HepG2 (cell line): ENCODE data around the gene FAM222A. TPM values are rescaled to one million over a fixed set of nuclear protein-coding genes. Genes with fewer than 3 reads are reported as not detected.

Source experiments
- ARNT ChIP-seq: fragments of 450-650 bp; IDR thresholded peaks from 2 replicates; pipeline ENCODE4 v1.6.1; 2017
- ELF1 ChIP-seq: sonication (generic); formaldehyde crosslinking; IDR thresholded peaks from 2 replicates; pipeline ENCODE4 v1.4.0; 2020; ENCODE audit warnings: missing genetic modification reagents
- HMGXB4 ChIP-seq, 2 experiments: sonication (generic) in 1 of 2; formaldehyde crosslinking in 1 of 2; IDR thresholded peaks; 2 replicates each; pipeline versions ENCODE4 v1.4.0 to v1.6.1; 2018 to 2020; ENCODE audit warnings: missing genetic modification reagents in 2 of 2, borderline replicate concordance in 1 of 2, low read depth in 1 of 2, mild to moderate bottlenecking in 1 of 2, missing biosample characterization in 1 of 2
- KLF13 ChIP-seq: sonication (generic); formaldehyde crosslinking; IDR thresholded peaks from 2 replicates; pipeline ENCODE4 v1.4.0; 2020; ENCODE audit warnings: mild to moderate bottlenecking, missing genetic modification reagents
- MZF1 ChIP-seq: sonication (generic); formaldehyde crosslinking; IDR thresholded peaks from 2 replicates; pipeline ENCODE4 v1.8.1; 2023; ENCODE audit warnings: mild to moderate bottlenecking, missing genetic modification reagents, borderline replicate concordance
- NR2F1 ChIP-seq, 2 experiments: fragments of 450-650 bp in 1 of 2; formaldehyde crosslinking in 1 of 2; IDR thresholded peaks; 2 replicates each; pipeline versions ENCODE4 v1.5.0 to v1.6.1; 2016 to 2020; ENCODE audit warnings: mild to moderate bottlenecking in 1 of 2, missing compliant biosample characterization in 1 of 2, missing genetic modification reagents in 1 of 2, moderate library complexity in 1 of 2
- PAX8 ChIP-seq: sonication (generic); formaldehyde crosslinking; IDR thresholded peaks from 2 replicates; pipeline ENCODE4 v1.8.0; 2022; ENCODE audit warnings: mild to moderate bottlenecking, missing genetic modification reagents, borderline replicate concordance
- SPEN ChIP-seq: sonication (generic); formaldehyde crosslinking; IDR thresholded peaks from 2 replicates; pipeline ENCODE4 v1.5.1; 2020; ENCODE audit warnings: low read depth, mild to moderate bottlenecking, missing genetic modification reagents
- TBX2 ChIP-seq: sonication (generic); formaldehyde crosslinking; IDR thresholded peaks from 2 replicates; pipeline ENCODE4 v1.5.0; 2020; ENCODE audit warnings: missing genetic modification reagents, mild to moderate bottlenecking, borderline replicate concordance
- ZNF337 ChIP-seq: sonication (generic); formaldehyde crosslinking; IDR thresholded peaks from 2 replicates; pipeline ENCODE4 v1.5.1; 2020; ENCODE audit warnings: missing genetic modification reagents, low read depth, mild to moderate bottlenecking, borderline replicate concordance
- ZNF570 ChIP-seq: sonication (generic); formaldehyde crosslinking; IDR thresholded peaks from 2 replicates; pipeline ENCODE4 v1.4.0; 2020; ENCODE audit warnings: mild to moderate bottlenecking, missing genetic modification reagents, borderline replicate concordance
- ZNF746 ChIP-seq: sonication (generic); formaldehyde crosslinking; IDR thresholded peaks from 2 replicates; pipeline ENCODE4 v1.8.0; 2022; ENCODE audit warnings: mild to moderate bottlenecking, missing genetic modification reagents
- ZNF841 ChIP-seq: sonication (generic); formaldehyde crosslinking; IDR thresholded peaks from 2 replicates; pipeline ENCODE4 v1.8.1; 2023; ENCODE audit warnings: missing genetic modification reagents, borderline replicate concordance
- ZNF891 ChIP-seq: sonication (generic); formaldehyde crosslinking; IDR thresholded peaks from 2 replicates; pipeline ENCODE4 v1.5.0; 2020; ENCODE audit warnings: mild to moderate bottlenecking, missing genetic modification reagents
- ZSCAN21 ChIP-seq: sonication (generic); formaldehyde crosslinking; IDR thresholded peaks from 2 replicates; pipeline ENCODE4 v1.8.0; 2022; ENCODE audit warnings: mild to moderate bottlenecking, missing genetic modification reagents, moderate library complexity, borderline replicate concordance
- polyA plus RNA-seq, 8 experiments: library from polyadenylated mRNA; depleted of rRNA in 3 of 8; stranded (reverse) in 7 of 8; unstranded in 1 of 8; fragments of >200 nt; fragmentation: Illumina TruSeq in 4 of 8; extraction: Trizol in 4 of 8; gene quantifications; 2 replicates each; pipeline versions ENCODE4 v1.2.1 to v1.2.3, GENCODE V29; 2011 to 2016; ENCODE audit warnings: low read depth in 4 of 8, missing spikeins in 1 of 8, mixed read lengths in 1 of 8; ENCODE audit not compliant: insufficient read depth in 1 of 8
- total RNA-seq, 5 experiments: library from RNA; depleted of rRNA; stranded (reverse); fragments of >200 nt; fragmentation: Illumina TruSeq; extraction: Trizol; gene quantifications; 2 replicates each; pipeline ENCODE4 v1.2.3, GENCODE V29; 2016; ENCODE audit warnings: low read depth in 1 of 5
- TF ChIP-seq, protein P1 (sequence below): sonication (generic); formaldehyde crosslinking; conservative IDR thresholded peaks from 2 replicates; pipeline ENCODE4 v1.4.0; 2020; ENCODE audit warnings: missing genetic modification reagents
- TF ChIP-seq, protein P2 (sequence below): IDR thresholded peaks from 2 replicates; pipeline ENCODE4 v1.6.1; 2016; ENCODE audit warnings: missing genetic modification reagents, missing compliant biosample characterization
- TF ChIP-seq, protein P3 (sequence below): sonication (generic); formaldehyde crosslinking; IDR thresholded peaks from 2 replicates; pipeline ENCODE4 v1.4.0; 2020; ENCODE audit warnings: mild to moderate bottlenecking, missing genetic modification reagents, borderline replicate concordance
- TF ChIP-seq, protein P4 (sequence below): sonication (generic); formaldehyde crosslinking; IDR thresholded peaks from 2 replicates; pipeline ENCODE4 v1.5.0; 2020; ENCODE audit warnings: mild to moderate bottlenecking, missing genetic modification reagents

FAM222A gene
- total and polyA plus RNA-seq, 2 of the 13 experiments (the other 11 are each of a cell fraction or from before 2014, with no cell fraction given) = 2.7 to 9.6 TPM

- no peak for TF ChIP-seq MZF1 (CRISPR knock-in tag)
- TF ChIP-seq ZNF841 = no peak
- no peak for TF ChIP-seq HMGXB4 (CRISPR knock-in tag; IDR thresholded peaks at IDR 0.05; ENCODE audit: borderline replicate concordance in 1 of 2, low read depth in 1 of 2)
- TF ChIP-seq, protein P1, sequence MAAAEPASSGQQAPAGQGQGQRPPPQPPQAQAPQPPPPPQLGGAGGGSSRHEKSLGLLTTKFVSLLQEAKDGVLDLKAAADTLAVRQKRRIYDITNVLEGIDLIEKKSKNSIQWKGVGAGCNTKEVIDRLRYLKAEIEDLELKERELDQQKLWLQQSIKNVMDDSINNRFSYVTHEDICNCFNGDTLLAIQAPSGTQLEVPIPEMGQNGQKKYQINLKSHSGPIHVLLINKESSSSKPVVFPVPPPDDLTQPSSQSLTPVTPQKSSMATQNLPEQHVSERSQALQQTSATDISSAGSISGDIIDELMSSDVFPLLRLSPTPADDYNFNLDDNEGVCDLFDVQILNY (CRISPR knock-in tag) = no peak
- TF ChIP-seq NR2F1 (CRISPR knock-in tag; IDR thresholded peaks at IDR 0.05) = 0 out of 4 replicates have a peak, but pooled peaks of 1 of the 2 experiments have one; percentile 4
- TF ChIP-seq ZNF746 (CRISPR knock-in tag) = no peak
- TF ChIP-seq ZNF337 (CRISPR knock-in tag) = no peak
- no peak for TF ChIP-seq TBX2 (CRISPR knock-in tag)
- TF ChIP-seq, protein P2, sequence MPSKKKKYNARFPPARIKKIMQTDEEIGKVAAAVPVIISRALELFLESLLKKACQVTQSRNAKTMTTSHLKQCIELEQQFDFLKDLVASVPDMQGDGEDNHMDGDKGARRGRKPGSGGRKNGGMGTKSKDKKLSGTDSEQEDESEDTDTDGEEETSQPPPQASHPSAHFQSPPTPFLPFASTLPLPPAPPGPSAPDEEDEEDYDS = no peak; the same call in 1 of the 2 replicates
- no peak for TF ChIP-seq ELF1
- TF ChIP-seq SPEN (CRISPR knock-in tag) = no peak
- TF ChIP-seq ZNF891 (CRISPR knock-in tag) = no peak
- 0 out of 2 replicates have a peak, but pooled peaks have one; percentile 41 for TF ChIP-seq ZNF570
- TF ChIP-seq, protein P3, sequence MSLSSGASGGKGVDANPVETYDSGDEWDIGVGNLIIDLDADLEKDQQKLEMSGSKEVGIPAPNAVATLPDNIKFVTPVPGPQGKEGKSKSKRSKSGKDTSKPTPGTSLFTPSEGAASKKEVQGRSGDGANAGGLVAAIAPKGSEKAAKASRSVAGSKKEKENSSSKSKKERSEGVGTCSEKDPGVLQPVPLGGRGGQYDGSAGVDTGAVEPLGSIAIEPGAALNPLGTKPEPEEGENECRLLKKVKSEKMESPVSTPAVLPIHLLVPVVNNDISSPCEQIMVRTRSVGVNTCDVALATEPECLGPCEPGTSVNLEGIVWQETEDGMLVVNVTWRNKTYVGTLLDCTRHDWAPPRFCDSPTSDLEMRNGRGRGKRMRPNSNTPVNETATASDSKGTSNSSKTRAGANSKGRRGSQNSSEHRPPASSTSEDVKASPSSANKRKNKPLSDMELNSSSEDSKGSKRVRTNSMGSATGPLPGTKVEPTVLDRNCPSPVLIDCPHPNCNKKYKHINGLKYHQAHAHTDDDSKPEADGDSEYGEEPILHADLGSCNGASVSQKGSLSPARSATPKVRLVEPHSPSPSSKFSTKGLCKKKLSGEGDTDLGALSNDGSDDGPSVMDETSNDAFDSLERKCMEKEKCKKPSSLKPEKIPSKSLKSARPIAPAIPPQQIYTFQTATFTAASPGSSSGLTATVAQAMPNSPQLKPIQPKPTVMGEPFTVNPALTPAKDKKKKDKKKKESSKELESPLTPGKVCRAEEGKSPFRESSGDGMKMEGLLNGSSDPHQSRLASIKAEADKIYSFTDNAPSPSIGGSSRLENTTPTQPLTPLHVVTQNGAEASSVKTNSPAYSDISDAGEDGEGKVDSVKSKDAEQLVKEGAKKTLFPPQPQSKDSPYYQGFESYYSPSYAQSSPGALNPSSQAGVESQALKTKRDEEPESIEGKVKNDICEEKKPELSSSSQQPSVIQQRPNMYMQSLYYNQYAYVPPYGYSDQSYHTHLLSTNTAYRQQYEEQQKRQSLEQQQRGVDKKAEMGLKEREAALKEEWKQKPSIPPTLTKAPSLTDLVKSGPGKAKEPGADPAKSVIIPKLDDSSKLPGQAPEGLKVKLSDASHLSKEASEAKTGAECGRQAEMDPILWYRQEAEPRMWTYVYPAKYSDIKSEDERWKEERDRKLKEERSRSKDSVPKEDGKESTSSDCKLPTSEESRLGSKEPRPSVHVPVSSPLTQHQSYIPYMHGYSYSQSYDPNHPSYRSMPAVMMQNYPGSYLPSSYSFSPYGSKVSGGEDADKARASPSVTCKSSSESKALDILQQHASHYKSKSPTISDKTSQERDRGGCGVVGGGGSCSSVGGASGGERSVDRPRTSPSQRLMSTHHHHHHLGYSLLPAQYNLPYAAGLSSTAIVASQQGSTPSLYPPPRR = no peak
- TF ChIP-seq ARNT = no peak
- TF ChIP-seq KLF13 (CRISPR knock-in tag) = no peak
- no peak for TF ChIP-seq ZSCAN21 (CRISPR knock-in tag)
- TF ChIP-seq, protein P4, sequence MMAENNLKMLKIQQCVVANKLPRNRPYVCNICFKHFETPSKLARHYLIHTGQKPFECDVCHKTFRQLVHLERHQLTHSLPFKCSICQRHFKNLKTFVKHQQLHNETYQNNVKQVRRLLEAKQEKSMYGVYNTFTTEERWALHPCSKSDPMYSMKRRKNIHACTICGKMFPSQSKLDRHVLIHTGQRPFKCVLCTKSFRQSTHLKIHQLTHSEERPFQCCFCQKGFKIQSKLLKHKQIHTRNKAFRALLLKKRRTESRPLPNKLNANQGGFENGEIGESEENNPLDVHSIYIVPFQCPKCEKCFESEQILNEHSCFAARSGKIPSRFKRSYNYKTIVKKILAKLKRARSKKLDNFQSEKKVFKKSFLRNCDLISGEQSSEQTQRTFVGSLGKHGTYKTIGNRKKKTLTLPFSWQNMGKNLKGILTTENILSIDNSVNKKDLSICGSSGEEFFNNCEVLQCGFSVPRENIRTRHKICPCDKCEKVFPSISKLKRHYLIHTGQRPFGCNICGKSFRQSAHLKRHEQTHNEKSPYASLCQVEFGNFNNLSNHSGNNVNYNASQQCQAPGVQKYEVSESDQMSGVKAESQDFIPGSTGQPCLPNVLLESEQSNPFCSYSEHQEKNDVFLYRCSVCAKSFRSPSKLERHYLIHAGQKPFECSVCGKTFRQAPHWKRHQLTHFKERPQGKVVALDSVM (CRISPR knock-in tag) = peak; percentile 33
- no peak for TF ChIP-seq PAX8 (CRISPR knock-in tag)
These were observed 3.3 kb upstream of the FAM222A start (continued) for GRCh38 chr12:109710205-109710746.
